Measurements from ENCODE around the gene ARID3C.

Gene ARID3C

GRCh38 chr9:34572628-34573027 is 56.2 kb downstream of the ARID3C start:
- H3K27ac ChIP-seq (ENCODE audit: low read depth, low read length) = no peak overlapping the region
- peaks cover 0 to 26% (median 19%) of the 10 kb centered on the region in 5 donors for H3K36me3 ChIP-seq (ENCODE audit: control insufficient read depth in 5 of 5, insufficient read depth in 5 of 5, low read length in 5 of 5)

GRCh38 chr9:34572092-34572491 is 56.8 kb downstream of the ARID3C start:
- Histone ChIP-seq H3K27me3 (ENCODE audit: control insufficient read depth in 5 of 5, insufficient read depth in 4 of 5, low read length in 5 of 5) (peaks cover 0 to 11% (median 5%) of the 10 kb centered on the region in 5 donors), H3K9ac (ENCODE audit: low read length in 5 of 5) (no peak overlapping the region), H3K27ac (ENCODE audit: low read depth, low read length) (no peak overlapping the region), H3K4me3 (ENCODE audit: low read depth in 1 of 5, low read length in 5 of 5) (no peak overlapping the region), H3K9me3 (ENCODE audit: control insufficient read depth in 5 of 5, low read length in 5 of 5) (no peaks in the 10 kb centered on the region), H3K36me3 (ENCODE audit: control insufficient read depth in 5 of 5, insufficient read depth in 5 of 5, low read length in 5 of 5) (peaks cover 0 to 28% (median 19%) of the 10 kb centered on the region in 5 donors), H3K4me1 (ENCODE audit: control insufficient read depth in 5 of 5, insufficient read depth in 5 of 5, low read length in 5 of 5) (peaks cover 0 to 19% (median 4%) of the 10 kb centered on the region in 5 donors)

More at GRCh38 chr9:34572628-34573027, 56.2 kb downstream of the ARID3C start:
- no peak overlapping the region for H3K9ac ChIP-seq (ENCODE audit: low read length in 5 of 5)
- H3K4me3 ChIP-seq (ENCODE audit: low read depth in 1 of 5, low read length in 5 of 5) = no peak overlapping the region
- no peaks in the 10 kb centered on the region for H3K9me3 ChIP-seq (ENCODE audit: control insufficient read depth in 5 of 5, low read length in 5 of 5)
- H3K4me1 ChIP-seq (ENCODE audit: control insufficient read depth in 5 of 5, insufficient read depth in 5 of 5, low read length in 5 of 5) = peaks cover 0 to 19% (median 6%) of the 10 kb centered on the region in 5 donors
- H3K27me3 ChIP-seq (ENCODE audit: control insufficient read depth in 5 of 5, insufficient read depth in 4 of 5, low read length in 5 of 5) = peaks cover 0 to 11% (median 5%) of the 10 kb centered on the region in 5 donors

GRCh38 chr9:34571481-34571810 is 57.4 kb downstream of the ARID3C start:
- H3K9ac ChIP-seq (ENCODE audit: low read length in 5 of 5) = no peak overlapping the region
- H3K9me3 ChIP-seq (ENCODE audit: control insufficient read depth in 5 of 5, low read length in 5 of 5) = no peaks in the 10 kb centered on the region
- H3K4me3 ChIP-seq (ENCODE audit: low read depth in 1 of 5, low read length in 5 of 5) = no peak overlapping the region
- H3K27me3 ChIP-seq (ENCODE audit: control insufficient read depth in 5 of 5, insufficient read depth in 4 of 5, low read length in 5 of 5) = peaks cover 0 to 8% (median 3%) of the 10 kb centered on the region in 5 donors
- H3K4me1 ChIP-seq (ENCODE audit: control insufficient read depth in 5 of 5, insufficient read depth in 5 of 5, low read length in 5 of 5) = peaks cover 0 to 19% (median 4%) of the 10 kb centered on the region in 5 donors
- H3K27ac ChIP-seq (ENCODE audit: low read depth, low read length) = no peak overlapping the region
- H3K36me3 ChIP-seq (ENCODE audit: control insufficient read depth in 5 of 5, insufficient read depth in 5 of 5, low read length in 5 of 5) = peaks cover 0 to 32% (median 18%) of the 10 kb centered on the region in 5 donors
